Activated T-helper 1 cell treated with anti-CD3 and anti-CD28 coated beads, Interleukin-2, amount 50 U/mL, for 16 hours (primary cell): Measurements from ENCODE around the gene TNFRSF8.

ENCODE experiments used
- DNase-seq, 2 donors: peaks; one replicate each; pipeline ENCODE4 v3.0.0-alpha.2; 2020; ENCODE audit warnings: low read depth in 1 of 2, low spot score in 1 of 2

TNFRSF8 gene

GRCh38 chr1:12153181-12153785, 90.2 kb downstream of the TNFRSF8 start:
- no peak for DNase-seq

GRCh38 chr1:12155328-12155727, 92.2 kb downstream of the TNFRSF8 start:
- DNase-seq: no peak

GRCh38 chr1:12157366-12158231, 94.5 kb downstream of the TNFRSF8 start:
- no peak for DNase-seq

GRCh38 chr1:12158357-12159092, 95.4 kb downstream of the TNFRSF8 start:
- DNase-seq: no peak

- no peak for DNase-seq
Observed at GRCh38 chr1:12159816-12160215, 96.7 kb downstream of the TNFRSF8 start.

GRCh38 chr1:12161324-12161661, 98.2 kb downstream of the TNFRSF8 start:
- DNase-seq: no peak

GRCh38 chr1:12161662-12162458, 98.8 kb downstream of the TNFRSF8 start:
- DNase-seq: peak; percentile 55 to 59

GRCh38 chr1:12162459-12163137, 99.5 kb downstream of the TNFRSF8 start:
- DNase-seq: no peak

- DNase-seq: no peak
Observed at GRCh38 chr1:12163210-12163609, 100.1 kb downstream of the TNFRSF8 start.

GRCh38 chr1:12164210-12164609, 101.1 kb downstream of the TNFRSF8 start:
- no peak for DNase-seq

- DNase-seq: no peak
Observed at GRCh38 chr1:12165342-12165741, 102.2 kb downstream of the TNFRSF8 start.

GRCh38 chr1:12166834-12167492, 103.9 kb downstream of the TNFRSF8 start, which contains the start of gene TNFRSF1B:
TSS of gene TNFRSF1B (plus strand) at chr1:12166991. CDS start at chr1:12167092, 101 bp downstream.
- peak in 1 of 2 donors; percentile 66 for DNase-seq

- no peak for DNase-seq
Observed at GRCh38 chr1:12167493-12168429, 104.7 kb downstream of the TNFRSF8 start.

- no peak for DNase-seq
Observed at GRCh38 chr1:12168451-12169160, 105.5 kb downstream of the TNFRSF8 start.

GRCh38 chr1:12169442-12170135, 106.5 kb downstream of the TNFRSF8 start:
- no peak for DNase-seq

GRCh38 chr1:12170263-12170671, 107.2 kb downstream of the TNFRSF8 start:
- no peak for DNase-seq

- no peak for DNase-seq
Observed at GRCh38 chr1:12171206-12172041, 108.3 kb downstream of the TNFRSF8 start.
